GM12801 (cell line): ENCODE measurements around the gene MYLK.

Experiments
- TF ChIP-seq, protein P1 (sequence below): IDR thresholded peaks from one replicate; pipeline ENCODE4 v1.5.1; 2011; ENCODE audit warnings: control low read depth; ENCODE audit not compliant: insufficient read length; ENCODE audit errors: extremely low read depth

MYLK gene

DNA sequence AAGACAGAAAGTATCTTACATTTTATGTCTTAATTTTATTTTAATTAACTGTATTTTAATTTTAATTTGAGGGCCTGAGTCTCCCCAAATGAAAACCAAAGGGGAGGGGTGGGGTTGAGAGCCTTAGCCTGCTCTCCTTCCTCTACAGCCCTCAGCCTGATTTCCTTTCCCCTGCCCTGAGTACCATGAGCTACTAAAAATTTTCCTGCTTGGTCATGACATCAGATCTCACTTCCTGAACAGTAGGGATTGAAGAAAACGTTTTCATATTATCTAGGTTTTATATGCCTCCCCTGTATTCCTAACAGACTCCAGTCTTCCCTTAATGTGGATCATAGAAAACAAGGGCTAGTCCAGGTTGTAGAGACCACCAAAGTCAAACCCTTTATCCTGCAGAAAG is 133.9 kb downstream of the MYLK start:
- TF ChIP-seq, protein P1, sequence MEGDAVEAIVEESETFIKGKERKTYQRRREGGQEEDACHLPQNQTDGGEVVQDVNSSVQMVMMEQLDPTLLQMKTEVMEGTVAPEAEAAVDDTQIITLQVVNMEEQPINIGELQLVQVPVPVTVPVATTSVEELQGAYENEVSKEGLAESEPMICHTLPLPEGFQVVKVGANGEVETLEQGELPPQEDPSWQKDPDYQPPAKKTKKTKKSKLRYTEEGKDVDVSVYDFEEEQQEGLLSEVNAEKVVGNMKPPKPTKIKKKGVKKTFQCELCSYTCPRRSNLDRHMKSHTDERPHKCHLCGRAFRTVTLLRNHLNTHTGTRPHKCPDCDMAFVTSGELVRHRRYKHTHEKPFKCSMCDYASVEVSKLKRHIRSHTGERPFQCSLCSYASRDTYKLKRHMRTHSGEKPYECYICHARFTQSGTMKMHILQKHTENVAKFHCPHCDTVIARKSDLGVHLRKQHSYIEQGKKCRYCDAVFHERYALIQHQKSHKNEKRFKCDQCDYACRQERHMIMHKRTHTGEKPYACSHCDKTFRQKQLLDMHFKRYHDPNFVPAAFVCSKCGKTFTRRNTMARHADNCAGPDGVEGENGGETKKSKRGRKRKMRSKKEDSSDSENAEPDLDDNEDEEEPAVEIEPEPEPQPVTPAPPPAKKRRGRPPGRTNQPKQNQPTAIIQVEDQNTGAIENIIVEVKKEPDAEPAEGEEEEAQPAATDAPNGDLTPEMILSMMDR, result no peak

DNA sequence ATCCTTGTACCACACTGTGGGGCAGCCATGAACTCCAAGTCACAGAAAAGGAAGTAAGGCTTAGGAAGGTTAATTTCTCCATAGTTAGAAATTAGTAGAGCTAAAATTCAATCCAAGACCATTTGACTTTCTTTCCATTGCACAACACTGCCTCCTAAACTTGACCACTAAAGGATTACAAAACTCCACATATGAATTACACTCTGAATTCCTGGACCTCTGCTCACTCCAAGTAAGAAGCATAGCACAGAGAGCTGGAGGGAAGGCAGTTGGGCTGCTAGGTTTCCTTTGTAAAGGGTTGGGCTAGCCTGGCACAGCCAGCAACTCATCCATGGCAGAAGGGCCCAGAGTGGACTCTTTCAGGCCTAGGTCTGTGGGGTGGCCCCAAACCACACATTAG is 134.4 kb downstream of the MYLK start:
- TF ChIP-seq, protein P1, result no peak

DNA sequence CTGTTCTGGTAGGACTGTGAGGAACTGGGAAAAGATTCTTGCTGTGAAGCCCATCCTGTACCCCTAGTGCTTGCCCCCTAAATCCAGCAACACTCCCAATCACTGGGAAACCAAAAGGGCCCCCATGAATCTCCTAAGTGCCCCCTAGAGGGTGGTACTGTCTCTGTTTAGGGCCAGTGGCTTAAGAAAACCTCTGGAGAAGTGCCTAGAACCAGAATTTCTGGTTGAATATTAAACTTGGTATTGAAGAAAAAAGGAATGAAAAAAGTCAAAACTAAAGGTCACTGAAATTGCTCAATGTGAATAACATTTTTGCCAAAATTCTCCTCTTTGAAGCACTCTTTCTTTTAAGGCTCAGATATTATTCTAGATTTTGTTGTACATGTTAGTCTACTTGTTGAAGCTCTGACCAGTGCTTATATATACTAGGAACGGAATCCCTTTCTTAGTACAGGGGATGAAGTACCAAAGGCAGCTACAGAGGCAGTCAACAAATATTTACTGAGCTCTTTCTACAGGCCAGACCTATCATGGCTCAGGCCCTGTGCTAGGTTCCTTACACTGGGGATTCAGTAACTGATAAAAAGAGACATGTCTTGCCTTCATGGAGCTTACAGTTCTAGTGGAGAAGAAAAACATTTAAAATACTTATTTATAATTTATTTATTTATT is 138.8 kb downstream of the MYLK start:
- TF ChIP-seq, protein P1, result no peak

DNA sequence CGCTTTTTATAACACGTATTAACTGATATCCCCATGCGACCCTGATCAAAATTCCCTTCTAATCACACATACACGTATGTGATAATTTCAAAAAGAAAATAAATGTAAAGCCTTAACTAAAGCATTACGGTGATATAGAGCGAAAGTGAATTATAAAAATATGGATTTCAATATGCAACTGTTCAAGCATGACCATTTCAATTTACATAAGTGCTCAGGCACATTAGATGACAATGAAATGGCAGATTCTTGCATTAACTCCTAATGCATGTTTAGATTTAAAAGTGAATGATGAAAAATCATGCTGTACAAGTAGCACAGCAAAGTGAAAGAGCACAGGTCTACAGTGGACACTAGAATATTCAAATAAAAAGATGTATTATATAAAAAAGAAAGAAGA is 140.1 kb downstream of the MYLK start:
- TF ChIP-seq, protein P1, result no peak

DNA sequence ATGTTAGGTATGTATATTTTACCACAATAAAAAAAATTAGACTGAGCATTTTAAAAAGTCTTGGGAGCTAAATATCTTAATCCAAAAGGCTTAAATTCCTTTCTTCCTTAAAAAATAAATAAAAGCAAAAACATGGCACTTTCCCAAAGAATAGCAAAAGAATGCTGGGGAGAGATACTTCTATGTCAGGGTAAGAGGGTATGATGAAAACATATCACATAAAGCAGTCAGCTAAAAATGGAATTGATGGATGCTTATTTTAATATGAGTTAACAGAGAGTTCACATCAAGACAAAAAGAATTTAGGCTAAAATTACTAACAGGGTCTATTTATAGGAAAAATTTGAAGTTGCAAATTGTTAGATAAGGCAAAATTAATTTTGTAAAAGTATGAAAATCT is 141.0 kb downstream of the MYLK start:
- TF ChIP-seq, protein P1, result no peak

DNA sequence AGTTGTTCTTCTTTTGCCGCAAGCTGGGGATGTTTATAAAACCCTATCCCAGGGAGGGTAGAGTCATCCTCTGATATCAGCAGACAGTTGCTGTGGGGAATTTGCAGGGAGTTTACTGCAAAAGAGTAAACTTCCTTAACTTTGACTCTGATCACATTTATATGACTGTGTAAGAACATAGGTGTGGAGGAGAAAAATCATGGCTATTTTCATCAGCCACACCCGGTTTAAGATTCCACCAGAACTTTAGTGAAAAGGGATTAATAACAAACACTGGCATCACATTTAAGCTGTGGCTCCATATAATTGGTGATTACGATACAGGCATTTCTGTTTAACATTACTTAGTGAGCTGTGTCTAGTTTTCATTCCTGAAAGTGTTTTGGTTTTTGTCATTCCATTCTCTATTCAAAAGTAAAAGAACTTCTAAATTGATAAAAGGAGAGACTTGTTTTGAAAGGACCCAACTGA is 143.1 kb downstream of the MYLK start:
- TF ChIP-seq, protein P1, result no peak

DNA sequence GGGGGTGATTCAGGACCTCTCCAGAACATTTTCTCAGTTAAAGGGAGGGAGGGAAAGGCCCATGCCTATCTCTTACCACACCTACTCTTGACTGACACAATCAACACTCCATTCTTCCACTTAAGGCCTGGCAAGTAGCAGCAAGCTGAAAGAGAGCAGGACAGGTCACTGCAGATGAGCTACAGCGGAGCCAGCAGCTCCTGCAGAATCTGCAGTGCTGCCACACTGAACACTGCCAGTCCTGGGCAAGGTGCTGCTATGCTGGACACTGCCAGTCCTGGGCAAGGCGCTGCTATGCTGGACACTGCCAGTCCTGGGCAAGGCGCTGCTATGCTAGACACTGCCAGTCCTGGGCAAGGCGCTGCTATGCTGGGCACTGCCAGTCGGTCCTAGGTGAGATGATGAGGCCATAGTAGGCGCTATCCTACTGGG is 143.7 kb downstream of the MYLK start:
- TF ChIP-seq, protein P1, result no peak
